ENCODE data around the gene RSAD2.

DNA sequence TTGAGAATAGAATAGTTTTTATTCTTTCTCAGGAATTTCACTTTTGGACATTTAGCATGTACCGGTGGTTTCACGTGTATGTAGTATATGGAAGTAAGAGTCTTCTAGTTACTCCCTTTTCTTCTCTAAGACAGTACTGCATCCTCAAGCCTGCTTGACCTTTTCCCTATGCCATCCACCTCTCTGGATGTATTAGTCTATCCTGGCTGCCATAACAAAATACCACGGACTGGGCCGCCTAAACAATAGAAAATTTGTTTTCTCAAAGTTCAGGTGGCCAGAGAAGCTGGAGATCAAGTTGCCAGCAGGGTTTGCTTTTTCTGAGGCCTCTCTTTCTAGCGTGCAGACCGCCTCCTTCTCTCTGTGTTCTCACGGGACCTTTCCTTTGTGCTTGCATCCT, 10.6 kb upstream of the RSAD2 start:
- no peak for TF ChIP-seq EZH2 (IDR thresholded peaks at IDR 0.05; ENCODE audit: borderline replicate concordance, insufficient read depth, low read depth, low read length, poor library complexity, severe bottlenecking)
- TF ChIP-seq CTCF (IDR thresholded peaks at IDR 0.05): no peak
